KOPT-K1 (cell line): ENCODE measurements around the gene SFSWAP.
"Not testable (repeated sequence)": the region's sequence is repeated elsewhere in the genome, so short reads cannot be mapped to it uniquely, and the experiment has no call there.

ENCODE experiments used
- H3K27ac ChIP-seq: fragments of 200-600 bp; sonication (generic); 2 replicates; pipeline ENCODE4 v1.5.1; 2016; ENCODE audit warnings: antibody characterized with exemption, mild to moderate bottlenecking, low read depth, low read length; ENCODE audit not compliant: poor library complexity, severe bottlenecking
- H3K36me3 ChIP-seq: fragments of 200-600 bp; sonication (generic); 2 replicates; pipeline ENCODE4 v1.5.1; 2017; ENCODE audit warnings: antibody characterized with exemption, mild to moderate bottlenecking, low read length, moderate library complexity; ENCODE audit not compliant: insufficient read depth
- H3K9me3 ChIP-seq: fragments of 200-600 bp; sonication (generic); 2 replicates; pipeline ENCODE4 v1.5.1; 2017; ENCODE audit warnings: antibody characterized with exemption, low read length, mild to moderate bottlenecking; ENCODE audit not compliant: insufficient read depth, poor library complexity, severe bottlenecking

Gene SFSWAP

GRCh38 chr12:131770120-131770519, 59.2 kb downstream of the SFSWAP start:
- H3K36me3 ChIP-seq: peaks cover 97% of the 10 kb centered on the region
- H3K27ac ChIP-seq: no peak overlapping the region
- H3K9me3 ChIP-seq: no peaks in the 10 kb centered on the region

DNA sequence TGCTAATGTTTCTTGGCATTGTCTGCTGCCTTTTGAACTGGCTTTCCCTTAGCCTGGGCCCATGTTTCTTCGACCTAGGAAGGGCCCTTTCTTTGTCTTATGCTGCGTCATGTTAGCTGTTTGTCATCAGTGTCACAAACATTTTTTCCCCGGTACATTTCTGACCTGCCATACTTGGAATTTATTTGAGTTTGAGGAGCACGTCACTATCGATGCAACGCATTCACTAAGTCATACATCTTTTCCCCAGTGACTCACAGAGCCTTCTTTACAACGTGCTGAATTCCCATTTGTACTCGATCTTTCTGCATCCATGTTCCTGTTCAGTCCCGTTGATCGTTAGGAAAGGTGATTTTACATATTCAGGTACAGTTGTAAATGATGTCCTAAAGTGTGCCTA, 61.1 kb downstream of the SFSWAP start:
- Histone ChIP-seq H3K27ac (no peak overlapping the region), H3K36me3 (peaks cover 92% of the 10 kb centered on the region), H3K9me3 (no peaks in the 10 kb centered on the region)

GRCh38 chr12:131773582-131774221, 62.8 kb downstream of the SFSWAP start:
- Histone ChIP-seq H3K36me3 (peaks cover 90% of the 10 kb centered on the region), H3K27ac (peak overlapping the region; percentile 78), H3K9me3 (no peaks in the 10 kb centered on the region)

DNA sequence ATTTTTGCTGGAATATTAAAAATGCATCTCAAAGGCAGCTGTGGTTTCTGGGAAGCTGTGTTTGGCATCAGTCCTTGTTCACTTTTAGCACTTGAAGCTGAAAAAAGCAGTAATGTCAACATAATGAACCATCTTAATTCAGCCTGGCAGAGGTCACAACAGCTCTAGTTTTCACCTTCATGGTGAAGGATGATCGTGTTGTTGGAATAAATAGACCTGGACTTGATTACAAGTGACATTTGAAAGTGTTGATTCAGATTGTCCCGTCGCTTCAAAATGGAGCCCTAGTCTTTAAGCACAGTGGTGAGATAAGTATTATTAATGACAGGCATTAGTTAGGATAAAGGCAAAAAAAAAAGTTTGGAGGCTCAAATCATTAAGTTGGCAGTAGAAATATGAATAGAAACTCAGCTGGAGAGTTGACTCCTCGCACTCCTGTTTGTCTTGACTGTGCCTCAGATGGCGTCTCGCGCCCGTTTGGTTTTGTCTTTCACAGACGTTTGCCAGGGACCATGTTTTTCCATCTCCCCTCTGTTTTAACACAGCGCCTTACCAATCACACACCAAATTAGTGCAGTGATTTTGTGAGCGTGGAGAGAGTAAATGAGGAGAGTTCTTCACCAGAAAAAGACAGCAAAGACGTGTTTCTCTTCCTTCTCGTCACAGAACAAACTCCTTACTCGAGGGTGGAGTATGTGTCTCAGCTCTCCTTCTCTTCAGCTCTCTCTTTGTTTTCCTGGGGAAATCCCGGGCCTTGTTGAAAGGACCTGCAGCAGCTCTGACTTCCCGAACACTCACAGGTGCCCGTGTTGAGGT, 63.9 kb downstream of the SFSWAP start:
- Histone ChIP-seq H3K9me3 (no peaks in the 10 kb centered on the region), H3K36me3 (peaks cover 92% of the 10 kb centered on the region), H3K27ac (peak overlapping the region; percentile 78)

DNA sequence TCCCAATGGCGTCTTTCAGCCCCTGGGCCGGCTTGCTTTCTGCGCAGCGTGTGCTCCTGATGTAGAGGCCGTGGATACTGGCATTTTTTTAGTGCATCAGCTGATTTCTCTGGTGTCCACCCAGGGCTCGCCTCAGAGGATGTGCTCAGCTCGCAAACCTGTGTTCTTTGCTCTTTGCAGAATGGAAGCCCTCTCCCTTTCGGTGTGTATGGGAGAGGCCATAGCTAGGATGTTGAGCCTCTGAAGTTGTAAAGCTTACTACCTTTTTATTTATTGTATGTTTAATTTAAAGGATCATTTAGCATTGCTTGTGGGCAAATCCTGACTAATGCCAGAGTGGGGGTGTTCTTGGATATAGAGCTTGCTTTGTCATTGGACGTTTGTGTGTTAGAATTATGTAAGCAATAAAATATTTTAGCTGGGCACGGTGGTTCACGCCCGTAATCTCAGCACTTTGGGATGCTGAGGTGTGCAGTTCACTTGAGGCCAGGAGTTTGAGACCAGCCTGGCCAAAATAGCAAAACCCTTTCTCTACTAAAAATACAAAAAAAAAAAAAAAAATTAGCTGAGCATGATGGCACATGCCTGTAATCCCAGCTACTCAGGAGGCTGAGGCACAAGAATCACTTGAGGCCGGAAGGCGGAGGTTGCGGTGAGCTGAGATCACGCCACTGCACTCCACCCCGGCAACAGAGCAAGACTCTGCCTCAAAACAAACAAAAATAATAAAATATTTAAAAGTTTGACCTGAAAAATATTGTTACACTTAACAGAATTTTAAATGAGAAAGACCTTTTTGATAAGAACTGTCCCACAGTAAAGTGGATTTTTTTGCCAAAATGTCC, 64.7 kb downstream of the SFSWAP start:
- Histone ChIP-seq H3K27ac (peak overlapping the region; percentile 78), H3K36me3 (peaks cover 92% of the 10 kb centered on the region)

DNA sequence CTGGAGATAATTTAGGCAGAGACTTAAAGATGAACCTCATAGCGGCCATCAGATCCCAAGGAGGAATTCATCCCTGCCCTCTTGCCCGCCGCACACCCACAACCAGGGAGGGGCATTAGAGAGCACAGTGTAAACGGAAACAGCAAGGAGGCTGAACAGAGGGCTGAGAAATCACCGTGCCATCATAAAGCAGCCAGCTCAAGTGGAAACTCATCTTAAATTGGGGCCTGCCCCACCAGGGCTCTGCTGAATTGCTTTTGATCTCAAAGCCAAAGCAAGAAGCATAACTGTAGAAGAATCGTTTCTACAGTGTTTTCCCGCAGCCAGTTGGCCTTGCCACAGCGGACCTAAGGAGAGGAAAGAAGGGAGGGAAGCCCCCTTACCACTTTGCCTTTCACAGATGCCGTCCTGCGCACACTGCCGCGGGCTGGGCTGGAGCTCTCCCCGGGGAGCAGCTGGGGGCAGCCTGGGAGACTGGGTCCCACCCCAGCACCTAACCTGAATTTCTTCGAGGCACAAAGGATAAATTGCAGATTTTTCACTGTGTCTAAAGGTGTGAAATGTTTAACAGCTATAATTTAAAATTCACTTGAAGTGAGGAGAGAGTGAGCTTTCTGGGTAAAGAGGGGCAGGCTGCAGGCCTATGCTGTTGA, 65.5 kb downstream of the SFSWAP start:
- Histone ChIP-seq H3K9me3 (no peaks in the 10 kb centered on the region), H3K36me3 (peaks cover 89% of the 10 kb centered on the region), H3K27ac (peak overlapping the region; percentile 57)

More for the DNA sequence above, 64.7 kb downstream of the SFSWAP start:
- no peaks in the 10 kb centered on the region for H3K9me3 ChIP-seq

- H3K36me3 ChIP-seq: peaks cover 89% of the 10 kb centered on the region
- not testable (repeated sequence) for H3K27ac ChIP-seq
Measured at GRCh38 chr12:131777269-131777668, 66.4 kb downstream of the SFSWAP start.

DNA sequence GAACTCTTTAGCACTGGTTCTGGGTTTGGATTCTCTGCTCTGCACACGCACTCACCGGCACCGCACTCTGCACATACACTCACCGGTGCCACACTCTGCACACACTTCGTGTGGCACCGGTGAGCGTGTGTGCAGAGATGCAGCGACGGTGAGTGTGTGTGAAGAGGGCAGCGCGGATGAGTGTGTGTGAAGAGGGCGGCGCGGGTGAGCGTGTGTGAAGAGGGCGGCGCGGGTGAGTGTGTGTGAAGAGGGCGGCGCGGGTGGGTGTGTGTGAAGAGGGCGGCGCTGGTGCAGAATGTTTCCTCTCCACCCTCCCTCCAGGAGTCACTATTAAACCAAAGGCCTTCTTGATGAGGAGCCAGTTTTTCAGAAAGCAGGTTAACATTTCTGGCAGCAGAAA, 68.1 kb downstream of the SFSWAP start:
- H3K9me3 ChIP-seq: no peaks in the 10 kb centered on the region
- no peak overlapping the region for H3K27ac ChIP-seq
- peaks cover 85% of the 10 kb centered on the region for H3K36me3 ChIP-seq

More at GRCh38 chr12:131777269-131777668, 66.4 kb downstream of the SFSWAP start:
- not testable (repeated sequence) for H3K9me3 ChIP-seq

DNA sequence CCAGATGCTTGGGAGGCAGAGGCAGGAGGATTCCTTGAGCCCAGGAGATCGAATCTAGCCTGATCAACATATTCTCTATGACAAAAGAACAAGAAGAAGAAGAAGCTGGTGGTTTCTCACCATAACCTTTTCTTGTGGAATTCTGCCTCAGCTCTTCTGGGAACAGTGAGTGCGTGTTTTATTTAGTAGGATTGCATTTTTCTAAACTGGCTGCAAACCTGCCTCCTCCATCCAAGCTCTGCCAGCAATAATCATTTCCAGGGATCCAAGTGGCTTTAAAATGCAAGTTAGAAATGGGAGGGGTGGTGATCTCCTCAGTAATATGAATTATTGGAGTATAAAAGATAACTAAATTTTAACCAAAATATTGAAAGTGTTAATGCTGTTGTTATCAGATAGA, 71.2 kb downstream of the SFSWAP start:
- peaks cover 91% of the 10 kb centered on the region for H3K36me3 ChIP-seq
- no peaks in the 10 kb centered on the region for H3K9me3 ChIP-seq
- H3K27ac ChIP-seq: no peak overlapping the region

DNA sequence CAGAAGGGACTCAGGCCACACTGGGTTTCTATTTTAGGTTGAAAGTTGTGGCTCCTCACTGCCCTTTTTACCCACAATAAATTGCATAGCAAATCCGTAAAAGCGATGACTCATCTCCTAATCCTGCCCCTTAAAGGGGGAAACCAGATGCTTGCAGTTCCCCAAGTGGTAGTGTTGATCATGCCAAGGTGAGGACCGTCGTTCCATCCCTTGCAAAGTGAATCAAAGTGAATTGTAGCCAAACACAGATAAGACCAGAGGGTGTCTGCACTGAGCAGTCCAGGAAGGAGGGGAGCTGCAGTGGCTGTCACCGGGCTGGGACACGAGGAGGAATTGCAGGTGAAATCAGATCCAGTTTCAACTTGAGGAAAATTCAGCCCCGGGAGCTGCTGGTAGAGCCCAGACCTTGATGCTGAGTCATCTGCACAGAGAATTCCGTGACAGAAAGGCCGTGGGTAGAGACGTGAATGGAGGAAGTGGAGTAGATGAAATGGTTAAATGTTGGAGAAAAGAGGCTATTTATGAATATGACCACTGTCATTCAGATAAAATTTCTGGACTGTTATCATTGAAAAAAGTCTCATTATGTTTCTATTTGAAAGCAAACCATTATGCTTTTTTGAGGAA, 73.1 kb downstream of the SFSWAP start:
- Histone ChIP-seq H3K27ac (no peak overlapping the region), H3K36me3 (peaks cover 92% of the 10 kb centered on the region)

DNA sequence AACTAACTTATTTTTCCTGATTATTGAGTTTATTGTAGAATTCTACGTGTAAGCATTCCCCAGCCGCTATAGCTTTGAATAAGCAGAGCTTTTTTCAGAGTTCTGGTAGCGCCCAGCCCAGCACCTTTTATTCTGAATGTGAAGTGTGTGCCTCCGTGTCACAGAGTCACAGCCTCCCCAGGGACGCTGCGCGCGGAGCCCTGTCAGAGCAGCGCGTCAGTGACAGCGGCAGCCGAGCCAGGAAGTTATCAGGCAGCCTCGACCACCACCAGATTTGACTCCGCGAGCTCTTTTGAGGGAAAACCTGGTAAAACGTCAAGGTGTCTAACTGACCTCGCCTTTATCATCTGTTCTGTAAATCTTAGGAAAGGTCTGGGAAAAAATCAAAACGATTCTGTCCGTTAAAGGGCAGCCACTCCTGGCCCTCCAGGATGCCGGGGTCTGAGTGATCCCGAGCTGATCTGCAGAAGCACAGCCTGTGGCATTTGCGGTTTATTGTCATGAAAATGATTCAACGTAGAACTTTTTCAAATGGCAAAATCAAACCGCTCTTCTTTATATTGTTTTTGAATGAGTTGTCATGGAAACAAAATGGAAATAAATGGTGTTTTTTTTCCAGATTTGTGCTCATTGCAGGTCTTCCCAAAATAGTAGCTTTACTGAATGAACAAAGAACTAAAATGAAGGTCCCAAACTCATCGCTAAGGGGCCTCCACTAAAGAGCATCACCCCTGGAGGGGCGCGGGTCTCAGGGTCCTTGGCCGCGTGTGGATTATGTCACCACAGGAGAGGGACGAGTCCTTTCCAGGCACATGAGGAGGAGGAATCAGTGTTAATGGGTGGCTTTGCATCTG, 74.2 kb downstream of the SFSWAP start:
- Histone ChIP-seq H3K9me3 (no peaks in the 10 kb centered on the region), H3K27ac (no peak overlapping the region), H3K36me3 (peaks cover 92% of the 10 kb centered on the region)

More for the DNA sequence above, 73.1 kb downstream of the SFSWAP start:
- no peaks in the 10 kb centered on the region for H3K9me3 ChIP-seq

DNA sequence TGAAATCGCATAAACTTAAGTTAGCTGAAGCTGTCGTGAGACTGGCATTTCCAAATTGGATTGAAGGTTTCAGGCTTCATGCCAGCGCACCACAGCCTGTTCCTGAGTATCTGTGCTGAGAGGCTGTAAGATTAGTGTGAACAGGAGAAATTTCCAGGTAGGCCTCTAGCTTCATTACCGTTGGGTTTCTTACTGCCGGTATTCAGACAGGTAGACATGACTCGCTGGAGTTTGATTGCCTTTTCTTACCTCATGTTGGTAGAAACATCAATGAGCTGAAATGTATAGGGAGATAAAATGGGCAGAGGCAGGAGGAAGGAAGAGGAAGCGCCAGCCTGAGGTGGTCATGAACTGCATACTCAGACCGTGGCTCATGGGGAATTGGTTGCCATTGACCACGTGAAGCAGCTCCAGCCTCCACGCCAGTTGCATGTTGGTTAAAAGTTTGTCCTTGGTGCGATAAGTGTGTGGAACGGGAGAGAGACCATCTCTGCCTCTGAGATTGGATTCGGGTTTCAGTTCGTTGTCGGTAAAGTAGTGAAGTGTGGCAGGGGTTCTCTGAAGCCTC, 75.0 kb downstream of the SFSWAP start:
- no peaks in the 10 kb centered on the region for H3K9me3 ChIP-seq
- H3K27ac ChIP-seq: no peak overlapping the region
- peaks cover 92% of the 10 kb centered on the region for H3K36me3 ChIP-seq

DNA sequence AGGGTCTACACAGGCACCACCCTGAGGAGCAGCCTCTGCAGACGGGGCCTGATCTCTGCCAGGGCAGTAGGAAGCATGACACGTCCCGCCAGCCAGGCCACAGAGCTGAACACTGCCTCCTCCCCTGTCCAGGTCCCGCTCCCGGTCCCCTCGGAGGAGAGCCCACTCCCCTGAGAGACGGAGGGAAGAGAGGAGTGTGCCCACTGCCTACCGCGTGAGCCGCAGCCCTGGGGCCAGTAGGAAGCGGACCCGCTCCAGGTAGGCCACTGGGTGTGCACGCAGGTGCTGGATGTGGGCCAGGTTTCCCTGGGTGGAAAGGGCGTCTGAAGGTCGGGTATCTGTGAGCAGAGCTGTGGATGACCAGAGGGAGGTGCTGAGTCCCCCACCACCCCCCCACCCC, 75.4 kb downstream of the SFSWAP start:
- Histone ChIP-seq H3K36me3 (peaks cover 95% of the 10 kb centered on the region), H3K9me3 (no peaks in the 10 kb centered on the region), H3K27ac (no peak overlapping the region)
